ENCODE measurements around the gene EOGT.
A peak's percentile ranks its signal among the peaks of the same experiment; 100 is the strongest.

The EOGT gene

GRCh38 chr3:69016901-69017300, 3.4 kb upstream of the EOGT start:
- TF ChIP-seq POLR2A (IDR thresholded peaks at IDR 0.05; ENCODE audit: low read depth, low read length): no peak
- FAIRE-seq: no peak
- no peak for DNase-seq (ENCODE audit: insufficient read length, low spot score)

- DNase-seq (ENCODE audit: insufficient read length, low spot score) (no peak), FAIRE-seq (no peak)
Observed at GRCh38 chr3:69016102-69016501, 2.6 kb upstream of the EOGT start.

GRCh38 chr3:69014022-69014580, 617 bp upstream of the EOGT start:
- no peak for TF ChIP-seq POLR2A (IDR thresholded peaks at IDR 0.05; ENCODE audit: low read depth, low read length)
- no peak for FAIRE-seq
- no peak for DNase-seq (ENCODE audit: insufficient read length, low spot score)

More at GRCh38 chr3:69016102-69016501, 2.6 kb upstream of the EOGT start:
- no peak for TF ChIP-seq POLR2A (IDR thresholded peaks at IDR 0.05; ENCODE audit: low read depth, low read length)

- TF ChIP-seq POLR2A (IDR thresholded peaks at IDR 0.05; ENCODE audit: low read depth, low read length): 0 out of 2 replicates have a peak, but pooled peaks have one; percentile 19
- DNase-seq (ENCODE audit: insufficient read length, low spot score): peak; percentile 57
- FAIRE-seq: no peak
Observed at GRCh38 chr3:69012800-69013252, 658 bp downstream of the EOGT start.

GRCh38 chr3:69012100-69012799, 1.2 kb downstream of the EOGT start:
- DNase-seq (ENCODE audit: insufficient read length, low spot score) (no peak), FAIRE-seq (no peak)
- no peak for TF ChIP-seq POLR2A (IDR thresholded peaks at IDR 0.05; ENCODE audit: low read depth, low read length)

GRCh38 chr3:69011096-69011730, 2.3 kb downstream of the EOGT start:
- DNase-seq (ENCODE audit: insufficient read length, low spot score) (no peak), FAIRE-seq (no peak)
- TF ChIP-seq POLR2A (IDR thresholded peaks at IDR 0.05; ENCODE audit: low read depth, low read length): no peak

- TF ChIP-seq POLR2A (IDR thresholded peaks at IDR 0.05; ENCODE audit: low read depth, low read length): no peak
- no peak for FAIRE-seq
- DNase-seq (ENCODE audit: insufficient read length, low spot score): no peak
Observed at GRCh38 chr3:69009559-69010410, 3.7 kb downstream of the EOGT start.

- FAIRE-seq (no peak), DNase-seq (ENCODE audit: insufficient read length, low spot score) (no peak)
- no peak for TF ChIP-seq POLR2A (IDR thresholded peaks at IDR 0.05; ENCODE audit: low read depth, low read length)
Observed at GRCh38 chr3:69008980-69009379, 4.5 kb downstream of the EOGT start.

- DNase-seq (ENCODE audit: insufficient read length, low spot score) (no peak), FAIRE-seq (no peak)
- no peak for TF ChIP-seq POLR2A (IDR thresholded peaks at IDR 0.05; ENCODE audit: low read depth, low read length)
Observed at GRCh38 chr3:69005791-69006482, 7.5 kb downstream of the EOGT start.

- DNase-seq (ENCODE audit: insufficient read length, low spot score) (no peak), FAIRE-seq (no peak)
- TF ChIP-seq POLR2A (IDR thresholded peaks at IDR 0.05; ENCODE audit: low read depth, low read length): no peak
Observed at GRCh38 chr3:69005071-69005790, 8.3 kb downstream of the EOGT start.

GRCh38 chr3:69004138-69004537, 9.3 kb downstream of the EOGT start:
- TF ChIP-seq POLR2A (IDR thresholded peaks at IDR 0.05; ENCODE audit: low read depth, low read length): no peak
- FAIRE-seq (no peak), DNase-seq (ENCODE audit: insufficient read length, low spot score) (no peak)

- DNase-seq (ENCODE audit: insufficient read length, low spot score) (no peak), FAIRE-seq (no peak)
- TF ChIP-seq POLR2A (IDR thresholded peaks at IDR 0.05; ENCODE audit: low read depth, low read length): no peak
Observed at GRCh38 chr3:68999605-69000004, 13.9 kb downstream of the EOGT start.

- FAIRE-seq: no peak
- no peak for DNase-seq (ENCODE audit: insufficient read length, low spot score)
- TF ChIP-seq POLR2A (IDR thresholded peaks at IDR 0.05; ENCODE audit: low read depth, low read length): no peak
Observed at GRCh38 chr3:68999158-68999557, 14.3 kb downstream of the EOGT start.

Measured in H54 (cell line).